GM18867 (cell line): ENCODE results near the gene ZFAND3.

ENCODE experiments used
- ATAC-seq: cut with Tn5 transposase; IDR thresholded peaks from one replicate; pipeline ENCODE4 v1.9.1; 2021; ENCODE audit warnings: mild to moderate bottlenecking, moderate library complexity; ENCODE audit not compliant: unreplicated experiment

ZFAND3 gene

DNA sequence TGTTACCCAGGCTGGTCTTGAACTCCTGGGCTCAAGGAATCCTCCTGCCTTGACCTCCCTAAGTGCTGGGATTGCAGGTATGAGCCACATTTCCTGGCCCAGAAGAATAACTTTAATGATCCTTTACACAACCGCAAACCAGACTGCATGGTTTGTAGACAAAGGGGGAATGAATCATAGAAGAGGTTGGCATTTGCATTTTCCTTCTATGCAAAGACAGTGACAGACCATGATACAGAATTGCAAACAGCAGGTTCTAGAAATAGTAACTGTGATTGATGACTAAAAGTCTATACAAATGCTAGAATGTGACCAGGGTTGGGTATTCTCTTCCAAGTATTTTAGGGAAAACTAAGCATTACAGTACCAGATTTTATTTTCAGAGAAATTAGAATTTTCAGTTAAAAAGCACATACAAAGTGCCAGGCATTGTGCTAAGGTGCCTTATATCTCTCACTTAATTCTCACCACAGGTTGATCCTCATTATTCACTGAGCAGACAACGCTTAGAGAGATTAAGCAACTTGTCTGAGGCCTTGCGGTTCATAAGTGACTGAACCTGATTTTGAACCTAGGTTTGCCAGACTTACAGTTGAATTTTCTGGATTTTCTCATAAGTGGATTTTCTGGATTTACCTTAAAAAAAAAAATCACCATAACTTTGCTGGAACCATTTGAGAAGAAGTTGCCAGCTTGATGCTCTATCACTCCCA lies 146.6 kb downstream of the ZFAND3 start:
- ATAC-seq, result no peak

- no peak for ATAC-seq
These were observed 147.3 kb downstream of the ZFAND3 start for GRCh38 chr6:37966801-37967200.

GRCh38 chr6:37967651-37968050 lies 148.1 kb downstream of the ZFAND3 start:
- ATAC-seq, result no peak

- ATAC-seq, result no peak
These were observed 151.7 kb downstream of the ZFAND3 start for GRCh38 chr6:37971266-37971665.

GRCh38 chr6:37971711-37972390 lies 152.3 kb downstream of the ZFAND3 start:
- ATAC-seq, result no peak

DNA sequence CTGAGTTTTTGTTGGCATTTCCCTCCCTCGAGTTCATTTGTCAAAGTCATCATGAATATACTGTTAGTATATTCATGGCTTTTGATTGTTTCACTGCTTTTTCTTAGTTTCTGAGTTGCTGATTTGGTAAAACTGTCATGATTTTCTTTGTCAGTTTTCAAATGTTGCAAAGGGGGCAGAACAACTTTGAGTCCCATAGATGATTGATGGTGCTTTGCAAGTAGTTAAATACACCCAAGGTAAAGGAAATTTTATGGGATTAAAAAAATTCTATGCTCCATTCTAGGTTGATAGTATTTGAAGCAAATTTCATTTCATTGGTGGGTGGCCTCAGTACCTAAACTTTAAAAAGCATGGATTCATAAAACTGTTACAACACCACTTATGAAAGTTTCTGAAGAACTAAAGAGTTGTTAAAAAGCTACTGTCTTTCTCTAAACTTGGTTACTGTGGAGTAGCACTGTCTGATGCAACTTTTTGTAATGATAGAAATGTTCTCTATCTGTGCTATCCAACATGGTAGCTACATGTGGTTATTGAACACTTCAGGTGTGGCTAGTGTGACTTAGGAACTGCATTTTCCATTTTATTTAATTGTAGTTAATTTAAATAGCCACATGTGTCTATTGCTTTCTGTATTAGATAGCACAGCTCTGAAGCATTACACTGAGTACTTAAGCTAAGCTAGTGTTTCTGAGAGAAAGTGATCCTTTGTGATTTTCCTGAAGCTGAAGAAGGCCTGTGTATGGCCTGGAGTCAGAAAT lies 153.6 kb downstream of the ZFAND3 start:
- ATAC-seq, result no peak

DNA sequence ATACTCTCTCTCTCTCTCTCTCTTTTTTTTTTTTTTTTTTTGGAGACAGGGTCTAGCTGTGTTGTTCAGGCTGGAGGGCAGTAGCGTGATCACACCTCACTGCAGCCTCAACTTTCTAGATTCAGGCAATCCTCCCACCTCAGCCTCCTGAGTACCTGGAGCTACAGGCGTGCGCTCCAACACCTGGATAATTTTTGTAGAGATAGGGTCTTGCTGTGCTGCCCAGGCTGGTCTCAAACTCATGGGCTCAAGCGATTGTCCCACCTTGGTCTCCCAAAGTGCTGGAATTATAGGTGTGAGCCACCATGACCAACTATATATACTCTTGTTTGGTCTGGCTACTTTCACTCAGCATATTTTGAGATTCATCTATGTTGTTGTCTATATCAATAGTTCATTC lies 154.9 kb downstream of the ZFAND3 start:
- no peak for ATAC-seq

- ATAC-seq, result no peak
These were observed 155.4 kb downstream of the ZFAND3 start for GRCh38 chr6:37974943-37975342.

GRCh38 chr6:37977715-37978114 lies 158.2 kb downstream of the ZFAND3 start:
- no peak for ATAC-seq

- ATAC-seq, result no peak
These were observed 160.1 kb downstream of the ZFAND3 start for GRCh38 chr6:37979392-37980221.

DNA sequence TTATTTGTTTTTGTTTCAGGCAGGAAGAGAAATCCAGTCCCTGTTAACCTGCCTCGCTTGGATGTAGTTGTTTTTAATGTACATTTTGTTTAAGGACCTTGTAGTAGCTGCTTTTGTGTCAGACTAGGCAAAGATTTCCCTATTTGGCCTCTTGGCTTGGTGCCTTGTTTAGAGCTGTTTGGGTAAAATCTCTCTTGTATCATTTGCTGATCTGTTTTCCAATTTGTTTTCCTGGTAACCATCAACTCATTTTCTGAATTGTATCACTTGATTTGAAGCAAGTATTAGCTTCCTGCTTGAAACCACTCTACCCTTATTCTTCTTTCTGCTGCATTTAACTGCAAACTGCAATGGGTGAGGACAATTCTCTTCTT lies 160.7 kb downstream of the ZFAND3 start:
- no peak for ATAC-seq

DNA sequence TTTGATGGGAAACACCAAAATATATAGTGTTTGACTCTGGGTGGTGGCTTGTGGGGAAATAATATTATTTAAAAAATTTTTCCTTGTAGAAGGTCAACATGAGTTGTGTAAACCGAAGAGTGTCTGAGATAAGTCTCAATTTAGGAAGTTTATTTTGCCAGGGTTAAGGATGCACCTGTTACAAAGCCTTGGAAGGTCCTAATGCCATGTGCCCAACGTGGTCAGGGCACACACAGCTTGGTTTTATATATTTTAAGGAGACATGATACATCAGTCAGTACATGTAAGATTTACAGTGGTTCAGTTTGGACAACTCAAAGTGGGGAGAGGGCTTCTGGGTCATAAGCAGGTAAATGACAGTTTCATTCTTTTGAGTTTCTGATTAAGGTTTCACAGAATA lies 162.1 kb downstream of the ZFAND3 start:
- ATAC-seq, result no peak

GRCh38 chr6:37982317-37982716 lies 162.8 kb downstream of the ZFAND3 start:
- ATAC-seq, result no peak

DNA sequence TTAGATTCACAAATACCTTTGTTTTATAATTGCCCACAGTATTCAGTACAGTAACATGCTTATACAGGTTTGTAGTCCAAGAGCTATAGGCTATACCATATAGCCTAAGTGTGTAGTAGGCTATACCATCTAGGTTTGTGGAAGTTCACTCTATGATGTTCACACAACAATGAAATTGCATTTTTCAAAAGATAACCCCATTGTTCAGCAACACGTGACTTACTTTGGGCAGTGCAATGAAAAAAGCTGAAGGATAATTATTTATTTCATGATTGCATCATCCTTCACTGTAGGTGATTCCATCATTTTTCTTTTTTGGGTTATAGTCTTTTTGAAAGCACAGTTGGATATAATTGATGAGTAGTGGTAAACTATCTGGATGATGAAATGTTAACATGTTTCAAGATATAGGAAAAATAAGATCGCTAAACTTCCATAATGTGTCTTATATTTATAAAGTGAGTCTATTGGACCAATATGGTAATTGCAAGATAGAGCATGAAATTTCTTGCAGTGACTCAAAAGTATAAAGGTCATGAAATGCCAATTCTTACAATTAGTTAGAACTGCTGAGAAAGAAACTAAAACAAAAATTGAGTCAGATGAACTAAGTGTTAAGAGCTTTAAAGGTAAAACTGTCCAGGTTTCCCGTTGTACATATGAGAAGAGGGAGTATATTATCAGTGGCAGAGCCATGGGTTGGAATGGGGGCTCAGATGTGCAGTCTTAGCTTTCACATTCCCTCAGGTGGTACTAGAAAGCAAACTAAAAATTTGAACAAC lies 164.4 kb downstream of the ZFAND3 start:
- no peak for ATAC-seq

DNA sequence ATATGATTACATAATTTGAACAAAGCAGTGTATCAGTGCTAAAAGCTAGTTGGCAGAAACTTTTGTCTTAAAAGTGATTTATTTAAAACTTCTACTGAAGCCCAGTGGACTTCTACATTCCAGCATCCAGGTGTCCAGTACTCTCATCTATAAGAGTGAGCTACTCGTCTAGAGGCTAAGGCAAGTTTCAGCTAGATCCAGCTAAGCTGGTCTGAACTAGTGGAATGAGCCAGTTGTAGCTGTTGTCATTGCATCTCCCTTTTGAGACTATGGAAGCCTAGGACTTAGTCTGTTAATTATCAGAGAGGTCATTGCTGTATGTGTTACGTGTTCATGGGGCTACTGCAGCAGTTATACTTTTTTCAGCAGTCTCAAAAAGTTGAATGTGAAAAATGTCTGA lies 165.1 kb downstream of the ZFAND3 start:
- ATAC-seq, result no peak

DNA sequence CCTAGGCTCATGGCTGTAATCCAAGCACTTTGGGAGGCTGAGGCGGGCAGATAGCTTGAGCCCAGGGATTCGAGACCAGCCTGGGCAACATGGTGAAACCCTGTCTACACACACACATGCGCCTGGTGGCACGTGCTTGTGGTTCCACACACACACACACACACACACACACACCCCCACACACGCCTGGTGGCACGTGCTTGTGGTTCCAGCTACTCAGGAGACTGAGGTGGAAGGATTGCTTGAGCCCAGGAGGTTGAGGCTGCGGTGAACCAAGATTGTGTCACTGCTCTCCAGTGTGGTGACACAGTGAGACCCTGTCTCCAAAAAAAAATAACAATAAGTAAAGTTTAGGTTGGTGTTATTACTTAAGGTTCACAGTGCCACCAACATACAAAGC lies 165.8 kb downstream of the ZFAND3 start:
- ATAC-seq, result no peak

- ATAC-seq, result no peak
These were observed 167.5 kb downstream of the ZFAND3 start for GRCh38 chr6:37987018-37987417.

GRCh38 chr6:37987559-37987958 lies 168.0 kb downstream of the ZFAND3 start:
- no peak for ATAC-seq

DNA sequence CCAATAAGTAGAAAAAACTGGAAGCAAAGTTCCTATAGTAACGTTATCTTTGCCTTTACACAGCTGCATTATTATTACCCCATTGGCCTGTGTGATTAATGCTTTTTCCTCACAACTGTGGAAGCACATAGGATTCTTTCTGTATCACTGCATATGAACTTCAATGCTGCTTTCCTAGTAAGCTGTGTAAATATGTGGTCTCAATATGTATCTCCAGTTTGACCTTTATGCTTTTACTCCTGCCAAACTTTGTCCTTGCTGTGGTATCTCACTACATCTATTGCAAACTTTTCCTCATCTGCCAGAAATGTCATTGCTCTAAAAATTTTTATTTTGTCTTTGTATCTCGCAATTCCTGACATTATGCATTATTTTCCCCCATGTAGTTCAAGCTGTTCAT lies 168.6 kb downstream of the ZFAND3 start:
- ATAC-seq, result no peak

- no peak for ATAC-seq
These were observed 169.2 kb downstream of the ZFAND3 start for GRCh38 chr6:37988696-37989095.
